GM19324 (cell line): ENCODE measurements around the gene PAQR6.
A peak's percentile ranks its signal among the peaks of the same experiment; 100 is the strongest.

Experiments
- ATAC-seq: cut with Tn5 transposase; IDR thresholded peaks from one replicate; pipeline ENCODE4 v1.9.1; 2021; ENCODE audit warnings: mild to moderate bottlenecking, moderate library complexity; ENCODE audit not compliant: unreplicated experiment, low FRiP score

The PAQR6 gene

GRCh38 chr1:156247460-156248322, at the start of gene PAQR6:
PAQR6 (minus strand) TSS chr1:156248056; CDS start chr1:156246731, 1,325 bp downstream.
- ATAC-seq = no peak

GRCh38 chr1:156295391-156295947, 47.6 kb upstream of the PAQR6 start, which contains the start of gene GLMP:
GLMP (minus strand) TSS chr1:156295679; CDS start chr1:156295645, 34 bp downstream.
- ATAC-seq = no peak

- ATAC-seq = no peak
Measured at GRCh38 chr1:156293895-156294294, 46.0 kb upstream of the PAQR6 start.

- no peak for ATAC-seq
Measured at GRCh38 chr1:156293098-156293434, 45.2 kb upstream of the PAQR6 start.

- ATAC-seq = no peak
Measured at GRCh38 chr1:156291226-156292061, 43.6 kb upstream of the PAQR6 start.

GRCh38 chr1:156289857-156290256, 42.0 kb upstream of the PAQR6 start:
- no peak for ATAC-seq

GRCh38 chr1:156286061-156286460, 38.2 kb upstream of the PAQR6 start:
- ATAC-seq = no peak

GRCh38 chr1:156285437-156285836, 37.6 kb upstream of the PAQR6 start:
- no peak for ATAC-seq

GRCh38 chr1:156284757-156285156, 36.9 kb upstream of the PAQR6 start:
- no peak for ATAC-seq

GRCh38 chr1:156284112-156284511, 36.3 kb upstream of the PAQR6 start, which contains the start of gene TMEM79:
TMEM79 (plus strand) TSS chr1:156284325; CDS start chr1:156285227, 902 bp downstream.
- ATAC-seq = no peak

GRCh38 chr1:156283521-156283920, 35.7 kb upstream of the PAQR6 start:
- ATAC-seq = no peak

- peak; percentile 89 for ATAC-seq
Measured at GRCh38 chr1:156282479-156283222, 34.8 kb upstream of the PAQR6 start, which contains the start of gene SMG5. SMG5 (minus strand) TSS chr1:156282825; CDS start chr1:156282680, 145 bp downstream.

- ATAC-seq = peak; percentile 6
Measured at GRCh38 chr1:156281693-156282478, 34.0 kb upstream of the PAQR6 start.

GRCh38 chr1:156281281-156281680, 33.4 kb upstream of the PAQR6 start:
- no peak for ATAC-seq

GRCh38 chr1:156279837-156280236, 32.0 kb upstream of the PAQR6 start:
- no peak for ATAC-seq

- ATAC-seq = no peak
Measured at GRCh38 chr1:156276966-156277381, 29.1 kb upstream of the PAQR6 start.

GRCh38 chr1:156276532-156276931, 28.7 kb upstream of the PAQR6 start:
- no peak for ATAC-seq

GRCh38 chr1:156270314-156270713, 22.5 kb upstream of the PAQR6 start:
- no peak for ATAC-seq

- ATAC-seq = no peak
Measured at GRCh38 chr1:156268336-156268735, 20.5 kb upstream of the PAQR6 start.
